CD14-positive monocyte (primary cell): Measurements from ENCODE around the gene RAC2. TPM values are rescaled to one million over a fixed set of nuclear protein-coding genes. Genes with fewer than 3 reads are reported as not detected.

Experiments used
- DNase-seq, 3 donors: peaks; one replicate each; pipeline ENCODE4 v3.0.0-alpha.2; 2011 to 2022
- H2AFZ ChIP-seq: 2 replicates; pipeline ENCODE4 v1.6.0; 2012; ENCODE audit warnings: mild to moderate bottlenecking, low read depth, low read length, inconsistent platforms; ENCODE audit not compliant: insufficient read depth, poor library complexity, severe bottlenecking
- H3K27ac ChIP-seq, 2 donors: 1 replicate in 1 of 2; 2 replicates in 1 of 2; pipeline ENCODE4 v1.5.1; 2012 to 2013; ENCODE audit warnings: low read length in 2 of 2, control low read depth in 1 of 2, inconsistent platforms in 1 of 2, low read depth in 1 of 2, mild to moderate bottlenecking in 1 of 2
- H3K27me3 ChIP-seq, 2 donors: one replicate each; pipeline versions ENCODE4 v1.6.0 to v1.6.1; 2011 to 2013; ENCODE audit warnings: low read length in 2 of 2; ENCODE audit not compliant: control insufficient read depth in 2 of 2, insufficient read depth in 2 of 2
- H3K36me3 ChIP-seq, 2 donors: replicated peaks in 1 of 2; 1 replicate in 1 of 2; 2 replicates in 1 of 2; pipeline versions ENCODE4 v1.5.1 to v1.6.1; 2012 to 2013; ENCODE audit warnings: low read length in 2 of 2, control low read depth in 1 of 2, inconsistent platforms in 1 of 2, mild to moderate bottlenecking in 1 of 2; ENCODE audit not compliant: insufficient read depth in 2 of 2, control insufficient read depth in 1 of 2
- H3K4me1 ChIP-seq, 2 donors: 1 replicate in 1 of 2; 2 replicates in 1 of 2; pipeline versions ENCODE4 v1.5.1 to v1.6.1; 2012 to 2013; ENCODE audit warnings: low read length in 2 of 2, control low read depth in 1 of 2, inconsistent platforms in 1 of 2, mild to moderate bottlenecking in 1 of 2, moderate library complexity in 1 of 2; ENCODE audit not compliant: insufficient read depth in 2 of 2, control insufficient read depth in 1 of 2
- H3K4me2 ChIP-seq: replicated peaks from 2 replicates; pipeline ENCODE3; 2012; ENCODE audit warnings: low read length, moderate library complexity, mild to moderate bottlenecking; ENCODE audit not compliant: poor library complexity, severe bottlenecking; ENCODE audit errors: extremely low read depth
- H3K4me3 ChIP-seq, 3 experiments: fragments of 200-600 bp in 1 of 3; sonication (generic) in 1 of 3; replicated peaks in 1 of 3; 1 replicate in 2 of 3; 2 replicates in 1 of 3; pipeline ENCODE4 v1.5.1; 2011 to 2013; ENCODE audit warnings: low read length in 3 of 3, mild to moderate bottlenecking in 3 of 3, control low read depth in 2 of 3, low read depth in 2 of 3, inconsistent platforms in 1 of 3, moderate library complexity in 1 of 3
- H3K79me2 ChIP-seq: 2 replicates; pipeline ENCODE4 v1.6.0; 2012; ENCODE audit warnings: mild to moderate bottlenecking, control low read depth, inconsistent platforms, low read length, moderate library complexity; ENCODE audit not compliant: insufficient read depth
- H3K9ac ChIP-seq: 2 replicates; pipeline ENCODE4 v1.6.0; 2017; ENCODE audit warnings: low read length, mild to moderate bottlenecking; ENCODE audit not compliant: insufficient read depth, poor library complexity, severe bottlenecking
- H3K9me3 ChIP-seq, 2 donors: replicated peaks in 1 of 2; 1 replicate in 1 of 2; 2 replicates in 1 of 2; pipeline versions ENCODE4 v1.5.1 to v1.6.1; 2012 to 2013; ENCODE audit warnings: low read length in 2 of 2, control low read depth in 1 of 2; ENCODE audit not compliant: control insufficient read depth in 1 of 2, insufficient read depth in 1 of 2
- H4K20me1 ChIP-seq: 2 replicates; pipeline ENCODE4 v1.6.0; 2012; ENCODE audit warnings: mild to moderate bottlenecking, low read length, control low read depth, moderate library complexity; ENCODE audit not compliant: insufficient read depth
- H3K27ac Mint-ChIP-seq, 7 donors: one replicate each; pipeline ENCODE4 v1.8.0; 2020; ENCODE audit warnings: mild to moderate bottlenecking in 7 of 7, mixed read lengths in 7 of 7, moderate library complexity in 6 of 7, inconsistent platforms in 2 of 7
- H3K27me3 Mint-ChIP-seq, 3 donors: one replicate each; pipeline ENCODE4 v1.8.0; 2021 to 2022; ENCODE audit warnings: low read depth in 3 of 3, mild to moderate bottlenecking in 3 of 3, mixed read lengths in 3 of 3, moderate library complexity in 3 of 3, inconsistent platforms in 1 of 3
- H3K36me3 Mint-ChIP-seq, 2 donors: one replicate each; pipeline ENCODE4 v1.8.0; 2020; ENCODE audit warnings: mixed read lengths in 2 of 2, inconsistent platforms in 1 of 2, mild to moderate bottlenecking in 1 of 2
- H3K4me1 Mint-ChIP-seq: one replicate; pipeline ENCODE4 v1.8.0; 2020; ENCODE audit warnings: mild to moderate bottlenecking, mixed read lengths
- H3K4me3 Mint-ChIP-seq, 2 donors: one replicate each; pipeline ENCODE4 v1.8.0; 2020; ENCODE audit warnings: mild to moderate bottlenecking in 2 of 2, mixed read lengths in 2 of 2, moderate library complexity in 1 of 2
- H3K9me3 Mint-ChIP-seq, 7 donors: one replicate each; pipeline ENCODE4 v1.8.0; 2020 to 2022; ENCODE audit warnings: mixed read lengths in 7 of 7, mild to moderate bottlenecking in 6 of 7, moderate library complexity in 6 of 7, inconsistent platforms in 2 of 7
- CTCF ChIP-seq: fragments of 200-600 bp; IDR thresholded peaks from one replicate; pipeline ENCODE4 v1.8.0; 2022; ENCODE audit warnings: antibody characterized with exemption, mild to moderate bottlenecking
- WGBS: methylation state at CpG from one replicate; pipeline ENCODE4 v1.1.5; 2013; ENCODE audit warnings: missing lambda C conversion rate; ENCODE audit not compliant: insufficient coverage; 5-methylcytosine and 5-hydroxymethylcytosine counted together
- intact Hi-C, 2 donors: fragments of 100-400 bp; cut with micrococcal nuclease; formaldehyde crosslinking; loops; one replicate each; pipeline versions ENCODE4 v1.15.0 to v1.15.1; 2023
- polyA plus RNA-seq, 3 donors: library from polyadenylated mRNA; depleted of rRNA in 1 of 3; unstranded in 2 of 3; stranded (reverse) in 1 of 3; fragments of 300-500 nt in 2 of 3; fragments of >200 nt in 1 of 3; fragmentation: Illumina TruSeq in 2 of 3; gene quantifications; 1 replicate in 2 of 3; 2 replicates in 1 of 3; pipeline ENCODE4 v1.2.3, GENCODE V29; 2012 to 2021

RAC2 gene
- polyA plus RNA-seq, 3 donors = 360 to 529 (median 526) TPM

- H3K4me3 Mint-ChIP-seq = no peak overlapping the region
- Histone ChIP-seq H3K9ac (no peak overlapping the region), H2AFZ (no peak overlapping the region)
Measured at GRCh38 chr22:37260155-37260795, 16.2 kb upstream of the RAC2 start.

GRCh38 chr22:37259540-37260029 lies 15.5 kb upstream of the RAC2 start:
- Histone ChIP-seq H4K20me1 (no peaks in the 10 kb centered on the region), H3K4me1 (peaks cover 15 to 25% of the 10 kb centered on the region in 2 donors), H3K9me3 (peaks cover 11 to 12% of the 10 kb centered on the region in 2 donors), H3K4me3 (peak overlapping the region in 1 of 3 experiments; percentile 2), H3K36me3 (no peaks in the 10 kb centered on the region), H3K9ac (no peak overlapping the region), H3K4me2 (peak overlapping the region; percentile 35), H3K79me2 (no peaks in the 10 kb centered on the region), H3K27me3 (peaks cover 0 to 2% of the 10 kb centered on the region in 2 donors), H3K27ac (no peak overlapping the region), H2AFZ (no peak overlapping the region)
- intact Hi-C loops = loop anchor here in 1 of 2 donors (2.0 kb wide), 1 partner anchor 61 kb away; no protein-coding TSS in a partner anchor
- 3% methylated on average over 8 of the region's 23 CpGs for WGBS
- peaks cover 20% of the 10 kb centered on the region for H3K4me1 Mint-ChIP-seq
- peaks cover 2 to 3% of the 10 kb centered on the region in 2 donors for H3K36me3 Mint-ChIP-seq
- peak overlapping the region; percentile 50 to 76 for H3K4me3 Mint-ChIP-seq
- H3K9me3 Mint-ChIP-seq = peaks cover 5 to 15% (median 11%) of the 10 kb centered on the region in 7 donors
- peak overlapping the region in 3 of 7 donors; percentile 19 to 77 (median 75) for H3K27ac Mint-ChIP-seq
- DNase-seq = peak in 2 of 3 donors; percentile 55 to 69
- H3K27me3 Mint-ChIP-seq = peaks cover 11 to 20% (median 14%) of the 10 kb centered on the region in 3 donors
- peak; percentile 76 for TF ChIP-seq CTCF

More at GRCh38 chr22:37260155-37260795, 16.2 kb upstream of the RAC2 start:
- Mint-ChIP-seq H3K36me3 (peaks cover 2 to 4% of the 10 kb centered on the region in 2 donors), H3K27ac (peak overlapping the region in 3 of 7 donors; percentile 25 to 68 (median 40)), H3K9me3 (peaks cover 8 to 18% (median 14%) of the 10 kb centered on the region in 7 donors), H3K27me3 (peaks cover 11 to 21% (median 13%) of the 10 kb centered on the region in 3 donors), H3K4me1 (peaks cover 20% of the 10 kb centered on the region)
- DNase-seq = no peak
- Histone ChIP-seq H4K20me1 (no peaks in the 10 kb centered on the region), H3K9me3 (peaks cover 13 to 14% of the 10 kb centered on the region in 2 donors), H3K36me3 (no peaks in the 10 kb centered on the region), H3K79me2 (no peaks in the 10 kb centered on the region), H3K27ac (no peak overlapping the region), H3K4me1 (peaks cover 15 to 25% of the 10 kb centered on the region in 2 donors), H3K27me3 (peaks cover 0 to 2% of the 10 kb centered on the region in 2 donors), H3K4me3 (no peak overlapping the region), H3K4me2 (no peak overlapping the region)
- 83% methylated on average over 11 of the region's 15 CpGs for WGBS
- intact Hi-C loops = no loop called here
- no peak for TF ChIP-seq CTCF
